NCI-H2029 (cell line): ENCODE results near the gene GLI3.

Experiments
- DNase-seq: peaks from one replicate; lab custom pipeline; 2025; lab: John Stamatoyannopoulos, UW

GLI3 gene

DNA sequence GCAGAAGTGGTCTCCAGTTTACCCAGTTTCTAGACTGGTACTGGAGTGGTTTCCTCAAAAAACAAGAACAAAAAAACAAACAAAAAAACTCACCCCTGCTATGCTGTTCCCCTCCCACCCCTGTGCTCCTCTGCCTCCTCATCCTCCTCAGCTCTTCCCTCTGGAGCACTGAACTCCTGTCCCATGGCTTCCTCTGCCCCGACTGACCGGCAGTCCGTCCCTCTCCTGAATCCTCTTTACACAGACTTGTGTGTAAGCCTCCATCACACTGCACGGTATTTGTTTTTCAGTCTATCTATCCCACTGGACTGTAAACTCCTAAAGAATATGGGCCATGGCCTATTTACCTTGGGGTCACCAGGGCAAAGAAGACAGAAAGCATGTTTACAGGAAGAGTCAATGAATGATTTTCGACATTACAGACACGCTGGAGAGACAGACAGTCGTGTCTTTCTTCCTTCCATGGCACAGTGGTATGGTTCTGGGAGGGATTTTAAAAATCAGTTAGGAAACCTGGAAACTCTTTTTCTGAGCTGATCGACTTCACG is 265.3 kb downstream of the GLI3 start:
- DNase-seq = no peak

- DNase-seq = no peak
Measured at GRCh38 chr7:41970941-41971340, 266.1 kb downstream of the GLI3 start.

DNA sequence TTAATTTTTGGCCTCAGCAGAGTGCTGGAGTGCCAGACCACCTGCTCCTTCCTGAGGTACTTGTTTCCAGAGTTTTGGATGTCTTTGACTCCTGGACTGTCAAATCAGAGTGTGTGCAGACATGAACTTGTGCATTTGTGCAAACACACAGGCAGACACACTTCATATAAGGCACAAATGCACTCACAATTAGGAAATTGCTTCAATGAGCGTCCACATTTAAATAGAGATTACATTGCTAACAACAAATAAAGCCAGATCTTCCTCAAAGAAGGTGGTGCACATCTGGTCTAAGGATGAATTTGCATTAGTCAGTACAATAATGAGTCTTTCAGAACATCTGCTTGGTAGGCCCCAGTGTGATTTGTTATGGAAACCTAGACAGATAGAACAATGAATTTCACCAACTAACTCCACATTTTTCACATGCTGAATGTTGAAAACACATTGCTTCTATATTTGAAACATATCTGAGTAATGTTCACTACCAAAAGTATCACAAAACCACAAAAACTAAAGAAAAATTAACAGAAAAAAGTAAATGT is 267.4 kb downstream of the GLI3 start:
- no peak for DNase-seq

GRCh38 chr7:41967156-41967555 is 269.9 kb downstream of the GLI3 start:
- DNase-seq = no peak

DNA sequence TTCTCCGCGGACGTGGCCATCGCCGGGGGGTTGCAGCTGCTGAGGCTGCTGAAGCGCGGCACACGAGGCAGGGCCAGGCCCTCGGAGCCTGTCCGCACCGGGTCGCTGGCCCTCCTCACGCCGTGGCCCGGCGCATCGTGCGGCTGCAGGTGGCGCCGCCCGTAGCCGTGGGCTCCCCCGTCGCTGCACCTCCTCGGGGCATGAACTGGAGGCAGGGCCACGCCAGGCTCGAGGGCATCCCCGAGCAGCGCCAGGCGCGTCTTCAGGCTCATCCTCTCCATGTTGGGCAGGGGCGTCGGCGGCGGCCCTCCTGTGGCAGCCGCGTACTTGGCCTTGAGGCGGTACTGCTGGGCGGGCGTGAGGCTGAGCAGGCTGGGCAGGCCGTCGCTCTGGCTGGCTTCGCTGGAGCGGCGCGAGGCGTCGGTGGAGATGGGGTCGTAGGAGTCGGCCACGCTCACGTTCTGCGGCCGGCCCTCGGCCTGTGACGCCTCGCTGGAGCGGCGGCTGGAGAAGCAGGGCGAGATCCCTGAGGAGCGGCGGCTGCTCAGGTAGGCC is 271.0 kb downstream of the GLI3 start:
- no peak for DNase-seq

- DNase-seq = no peak
Measured at GRCh38 chr7:41964849-41965745, 271.9 kb downstream of the GLI3 start.

GRCh38 chr7:41964183-41964753 is 272.7 kb downstream of the GLI3 start:
- DNase-seq = no peak

DNA sequence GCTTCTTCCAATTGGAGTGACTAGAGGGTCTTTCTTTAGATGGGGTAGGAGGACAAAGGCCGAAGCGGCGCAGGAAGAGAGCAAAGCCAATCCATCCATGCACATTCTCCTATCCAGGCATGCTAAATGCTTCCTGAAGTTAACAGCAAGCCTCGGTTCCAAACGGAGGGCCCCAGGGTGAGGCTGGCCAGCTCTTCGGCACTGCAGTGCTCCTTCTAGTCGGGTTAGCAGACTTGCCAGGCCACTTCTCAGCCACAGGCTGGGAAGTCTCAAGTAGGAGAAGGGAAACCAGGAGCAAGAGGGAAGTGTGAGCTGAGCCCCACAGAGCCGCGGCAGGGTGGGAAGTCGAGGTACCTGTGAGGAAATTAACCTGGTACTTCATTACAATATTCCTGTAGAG is 280.3 kb downstream of the GLI3 start:
- no peak for DNase-seq

GRCh38 chr7:41955893-41956675 is 280.9 kb downstream of the GLI3 start:
- no peak for DNase-seq

- no peak for DNase-seq
Measured at GRCh38 chr7:41955451-41955850, 281.6 kb downstream of the GLI3 start.

DNA sequence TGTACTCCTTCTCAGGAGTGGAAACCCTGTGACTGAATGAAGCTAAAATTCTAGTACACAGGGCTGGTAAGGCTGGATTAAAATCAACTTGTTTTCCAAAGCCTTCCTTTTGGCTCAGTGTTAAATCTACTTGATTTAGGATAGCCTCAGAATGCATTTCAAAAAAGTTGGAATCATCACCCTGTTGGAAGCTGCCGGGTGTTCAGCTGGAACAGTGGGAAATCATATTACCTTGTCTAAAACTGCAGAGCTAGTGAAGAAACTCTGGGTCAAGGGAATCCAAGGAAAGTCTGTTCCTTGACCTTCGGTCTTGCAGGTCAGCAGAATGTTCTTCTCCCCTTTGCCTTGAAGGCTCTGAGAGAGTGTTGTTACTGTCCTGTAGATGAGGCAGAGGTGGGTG is 282.0 kb downstream of the GLI3 start:
- no peak for DNase-seq

DNA sequence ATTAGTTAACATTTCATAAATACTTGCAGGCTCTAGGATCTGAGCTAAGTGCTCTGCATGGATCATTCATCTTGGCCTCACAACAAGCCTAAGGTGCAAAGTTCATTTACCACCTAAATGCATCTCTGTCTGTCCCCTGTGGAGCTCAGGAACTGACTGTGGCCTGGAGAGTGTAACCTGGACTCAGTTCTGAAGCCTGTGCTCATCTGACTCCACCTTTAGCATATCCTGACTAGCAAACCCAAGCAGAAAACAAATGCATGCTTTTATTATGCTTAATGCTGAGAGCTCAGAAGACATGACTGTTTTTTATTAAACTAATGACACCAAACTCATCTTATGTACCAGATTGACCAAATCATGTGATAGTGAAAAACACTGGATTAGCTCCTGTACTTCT is 288.5 kb downstream of the GLI3 start:
- DNase-seq = no peak

- peak; percentile 31 for DNase-seq
Measured at GRCh38 chr7:41943094-41943577, 293.9 kb downstream of the GLI3 start.

GRCh38 chr7:41942468-41943093 is 294.4 kb downstream of the GLI3 start:
- DNase-seq = no peak

DNA sequence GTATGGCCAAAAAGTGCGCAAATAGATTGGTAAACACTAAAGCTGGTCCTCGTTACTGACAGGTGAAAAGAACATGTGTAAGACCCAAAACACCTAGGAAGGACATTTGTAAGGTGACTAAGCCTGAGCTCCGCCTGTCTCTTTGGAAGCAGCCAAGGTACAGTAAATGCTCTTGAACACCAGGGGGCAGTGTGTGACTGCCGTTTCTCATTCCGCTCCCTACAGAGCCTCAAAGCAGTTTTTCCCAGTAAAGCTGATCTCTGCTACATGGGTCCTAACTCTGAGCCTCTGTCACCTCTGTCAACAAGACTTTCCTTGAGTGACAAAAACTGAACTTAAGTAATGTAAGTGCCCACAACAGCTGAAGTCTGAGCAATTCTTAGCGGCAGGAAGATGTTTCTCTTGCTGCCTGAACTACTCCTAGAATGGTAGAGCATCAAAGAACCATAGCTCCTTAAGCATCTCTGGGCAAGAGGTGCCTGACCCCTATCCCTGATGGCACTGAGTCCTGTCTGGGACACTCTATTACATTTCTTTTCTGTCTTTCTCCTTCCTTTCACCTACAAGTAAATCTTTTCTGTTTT is 296.2 kb downstream of the GLI3 start:
- peak; percentile 16 for DNase-seq

DNA sequence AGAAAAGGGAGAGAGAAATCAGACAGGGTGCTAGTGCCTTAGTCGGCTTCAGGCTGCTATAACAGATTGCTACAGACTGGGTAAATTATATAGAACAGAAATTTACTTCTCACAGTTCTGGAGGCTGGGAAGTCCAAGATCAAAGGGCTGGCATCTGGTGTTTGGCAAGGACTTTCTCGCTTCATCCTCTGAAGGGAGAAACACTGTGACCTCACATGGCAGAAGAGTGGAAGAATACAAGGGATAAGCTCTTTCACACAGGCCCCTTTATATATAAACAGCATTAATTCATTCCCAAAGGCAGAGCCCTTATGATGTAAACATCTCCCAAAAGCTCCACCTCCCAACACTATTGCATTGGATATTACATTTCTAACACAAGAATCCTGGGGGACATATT is 298.6 kb downstream of the GLI3 start:
- DNase-seq = no peak

DNA sequence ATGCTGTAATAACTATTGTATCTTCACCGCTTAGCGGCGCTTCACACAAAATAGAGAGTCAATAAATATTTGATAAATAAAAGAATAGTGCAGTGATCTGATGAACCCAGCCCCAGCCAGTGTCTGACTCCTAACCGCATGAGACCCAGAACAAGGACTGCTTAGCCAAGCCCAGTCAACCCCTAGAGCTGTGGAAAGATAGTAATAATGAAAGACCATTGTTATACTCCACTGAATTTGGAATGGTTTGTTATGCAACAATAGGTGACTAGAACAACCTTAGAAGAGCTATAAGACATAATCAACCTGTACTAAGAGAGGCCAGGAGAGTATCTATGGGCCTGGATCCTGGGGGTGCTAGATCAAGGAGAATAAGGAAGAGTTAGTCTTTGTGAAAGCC is 303.6 kb downstream of the GLI3 start:
- DNase-seq = no peak

GRCh38 chr7:41931263-41931646 is 305.8 kb downstream of the GLI3 start:
- no peak for DNase-seq

GRCh38 chr7:41930538-41931262 is 306.3 kb downstream of the GLI3 start:
- no peak for DNase-seq

GRCh38 chr7:41928781-41929180 is 308.2 kb downstream of the GLI3 start:
- DNase-seq = no peak
